GM19395 (cell line): ENCODE data around the gene TMTC2.

Experiments used
- ATAC-seq: cut with Tn5 transposase; IDR thresholded peaks from one replicate; pipeline ENCODE4 v1.9.1; 2021; ENCODE audit warnings: mild to moderate bottlenecking, moderate library complexity; ENCODE audit not compliant: unreplicated experiment

The TMTC2 gene

GRCh38 chr12:83052890-83053541 lies 366.3 kb downstream of the TMTC2 start:
- ATAC-seq: no peak

GRCh38 chr12:83057436-83057835 lies 370.7 kb downstream of the TMTC2 start:
- no peak for ATAC-seq

- ATAC-seq: no peak
These were observed 372.4 kb downstream of the TMTC2 start for GRCh38 chr12:83059107-83059506.

GRCh38 chr12:83065562-83065961 lies 378.9 kb downstream of the TMTC2 start:
- no peak for ATAC-seq

GRCh38 chr12:83067981-83068380 lies 381.3 kb downstream of the TMTC2 start:
- ATAC-seq: peak; percentile 68

- ATAC-seq: no peak
These were observed 387.7 kb downstream of the TMTC2 start for GRCh38 chr12:83074358-83074894.

- no peak for ATAC-seq
These were observed 388.8 kb downstream of the TMTC2 start for GRCh38 chr12:83075471-83075870.

GRCh38 chr12:83077041-83077440 lies 390.3 kb downstream of the TMTC2 start:
- no peak for ATAC-seq

- no peak for ATAC-seq
These were observed 396.1 kb downstream of the TMTC2 start for GRCh38 chr12:83082690-83083276.

GRCh38 chr12:83083616-83084015 lies 396.9 kb downstream of the TMTC2 start:
- no peak for ATAC-seq

GRCh38 chr12:83084516-83085234 lies 398.0 kb downstream of the TMTC2 start:
- no peak for ATAC-seq

GRCh38 chr12:83086023-83086422 lies 399.3 kb downstream of the TMTC2 start:
- no peak for ATAC-seq

GRCh38 chr12:83089575-83089974 lies 402.9 kb downstream of the TMTC2 start:
- no peak for ATAC-seq

- no peak for ATAC-seq
These were observed 405.4 kb downstream of the TMTC2 start for GRCh38 chr12:83092129-83092528.

GRCh38 chr12:83092606-83093005 lies 405.9 kb downstream of the TMTC2 start:
- no peak for ATAC-seq

- ATAC-seq: no peak
These were observed 406.7 kb downstream of the TMTC2 start for GRCh38 chr12:83093426-83093825.

GRCh38 chr12:83097643-83098342 lies 411.1 kb downstream of the TMTC2 start:
- no peak for ATAC-seq

- no peak for ATAC-seq
These were observed 412.7 kb downstream of the TMTC2 start for GRCh38 chr12:83099436-83099835.

- no peak for ATAC-seq
These were observed 415.8 kb downstream of the TMTC2 start for GRCh38 chr12:83102499-83102898.

- ATAC-seq: no peak
These were observed 420.2 kb downstream of the TMTC2 start for GRCh38 chr12:83106873-83107272.

- ATAC-seq: no peak
These were observed 423.7 kb downstream of the TMTC2 start for GRCh38 chr12:83110424-83110823.
